ENCODE results near the gene CRB2.

CRB2 gene

DNA sequence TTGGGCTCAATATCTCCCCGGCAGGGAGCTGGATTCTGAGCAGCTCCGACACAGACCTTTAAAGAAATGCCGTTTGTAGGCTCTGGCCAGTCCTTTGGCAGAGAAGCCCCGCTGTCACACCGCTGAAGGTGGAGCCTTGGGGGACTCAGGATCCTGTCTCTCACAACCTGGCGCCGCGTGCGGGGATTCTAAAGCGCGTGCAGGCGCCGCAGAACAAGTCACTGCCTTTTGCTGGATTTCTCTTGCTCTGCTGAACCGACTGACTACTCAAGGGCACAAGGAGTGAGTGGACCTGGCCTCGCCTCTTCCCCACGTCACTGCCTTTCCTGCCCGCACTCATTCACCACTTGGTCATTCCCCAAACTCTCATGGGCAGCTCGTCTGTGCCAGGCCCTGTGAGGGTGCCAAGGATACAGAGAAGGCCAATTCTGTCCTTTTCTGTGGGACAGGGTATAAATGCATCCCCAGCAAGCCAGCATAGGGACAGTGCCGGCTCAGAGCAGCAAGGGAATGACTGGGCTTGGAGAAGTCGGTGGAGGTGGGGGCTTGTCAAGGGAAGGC, 69.3 kb downstream of the CRB2 start:
- TF ChIP-seq GATA2 (IDR thresholded peaks at IDR 0.05; ENCODE audit: low read depth, low read length) = no peak
- TF ChIP-seq GATA3 (IDR thresholded peaks at IDR 0.05; ENCODE audit: low read depth, low read length) = no peak

GRCh38 chr9:123425836-123426365, 69.9 kb downstream of the CRB2 start:
- TF ChIP-seq GATA3 (IDR thresholded peaks at IDR 0.05; ENCODE audit: low read depth, low read length) (no peak), GATA2 (IDR thresholded peaks at IDR 0.05; ENCODE audit: low read depth, low read length) (no peak)

GRCh38 chr9:123426406-123426805, 70.4 kb downstream of the CRB2 start:
- TF ChIP-seq GATA2 (IDR thresholded peaks at IDR 0.05; ENCODE audit: low read depth, low read length) (no peak), GATA3 (IDR thresholded peaks at IDR 0.05; ENCODE audit: low read depth, low read length) (no peak)
